ENCODE data around the gene VKORC1L1.

GRCh38 chr7:65972976-65973375 lies 100.1 kb downstream of the VKORC1L1 start:
- TF ChIP-seq CTCF (IDR thresholded peaks at IDR 0.05; ENCODE audit: poor library complexity, severe bottlenecking) (no peak), SMC3 (conservative IDR thresholded peaks at IDR 0.05; ENCODE audit: poor library complexity) (no peak)

Data from neural cell (in vitro differentiated cells).